Measurements from ENCODE around the gene ZHX3.

Gene ZHX3

GRCh38 chr20:41182296-41183212 is 135.0 kb downstream of the ZHX3 start:
- no peak for DNase-seq

- DNase-seq = no peak
These were observed 136.0 kb downstream of the ZHX3 start for GRCh38 chr20:41181567-41181966.

- DNase-seq = no peak
These were observed 136.8 kb downstream of the ZHX3 start for GRCh38 chr20:41180599-41181333.

GRCh38 chr20:41179961-41180360 is 137.6 kb downstream of the ZHX3 start:
- DNase-seq = no peak

GRCh38 chr20:41178904-41179432 is 138.6 kb downstream of the ZHX3 start:
- no peak for DNase-seq

- no peak for DNase-seq
These were observed 139.0 kb downstream of the ZHX3 start for GRCh38 chr20:41178495-41178894.

- DNase-seq = no peak
These were observed 139.9 kb downstream of the ZHX3 start for GRCh38 chr20:41177636-41178035.

- DNase-seq = no peak
These were observed 140.6 kb downstream of the ZHX3 start for GRCh38 chr20:41176711-41177552.

- DNase-seq = no peak
These were observed 141.7 kb downstream of the ZHX3 start for GRCh38 chr20:41175727-41176330.

GRCh38 chr20:41175201-41175651 is 142.3 kb downstream of the ZHX3 start:
- peak; percentile 8 for DNase-seq

- DNase-seq = peak; percentile 6
These were observed 142.7 kb downstream of the ZHX3 start for GRCh38 chr20:41174782-41175181.

- DNase-seq = no peak
These were observed 143.2 kb downstream of the ZHX3 start for GRCh38 chr20:41174373-41174772.

- DNase-seq = peak; percentile 16
These were observed 143.7 kb downstream of the ZHX3 start for GRCh38 chr20:41173791-41174341.

GRCh38 chr20:41173161-41173721 is 144.3 kb downstream of the ZHX3 start:
- DNase-seq = peak; percentile 54

- DNase-seq = peak; percentile 8
These were observed 145.0 kb downstream of the ZHX3 start for GRCh38 chr20:41172296-41173140.

GRCh38 chr20:41171736-41172295 is 145.7 kb downstream of the ZHX3 start:
- DNase-seq = peak; percentile 1

GRCh38 chr20:41170386-41171105 is 147.0 kb downstream of the ZHX3 start:
- DNase-seq = no peak

- peak; percentile 11 for DNase-seq
These were observed 147.7 kb downstream of the ZHX3 start for GRCh38 chr20:41169791-41170351.

- DNase-seq = peak; percentile 7
These were observed 148.3 kb downstream of the ZHX3 start for GRCh38 chr20:41169162-41169690.

Data from CD4-positive, alpha-beta T cell treated with Interleukin-15 for 1 hour (primary cell).